G401.6 (cell line): ENCODE results near the gene EIF6.

ENCODE experiments used
- FAIRE-seq: peaks from 2 replicates; lab custom pipeline; 2012; peaks lifted over from hg19 to GRCh38; lab: Jason Lieb, UNC

The EIF6 gene

GRCh38 chr20:35312318-35312717 lies 27.7 kb upstream of the EIF6 start:
- no peak for FAIRE-seq

- no peak for FAIRE-seq
These were observed 27.2 kb upstream of the EIF6 start for GRCh38 chr20:35311822-35312221.

GRCh38 chr20:35311409-35311808 lies 26.8 kb upstream of the EIF6 start:
- FAIRE-seq = no peak

DNA sequence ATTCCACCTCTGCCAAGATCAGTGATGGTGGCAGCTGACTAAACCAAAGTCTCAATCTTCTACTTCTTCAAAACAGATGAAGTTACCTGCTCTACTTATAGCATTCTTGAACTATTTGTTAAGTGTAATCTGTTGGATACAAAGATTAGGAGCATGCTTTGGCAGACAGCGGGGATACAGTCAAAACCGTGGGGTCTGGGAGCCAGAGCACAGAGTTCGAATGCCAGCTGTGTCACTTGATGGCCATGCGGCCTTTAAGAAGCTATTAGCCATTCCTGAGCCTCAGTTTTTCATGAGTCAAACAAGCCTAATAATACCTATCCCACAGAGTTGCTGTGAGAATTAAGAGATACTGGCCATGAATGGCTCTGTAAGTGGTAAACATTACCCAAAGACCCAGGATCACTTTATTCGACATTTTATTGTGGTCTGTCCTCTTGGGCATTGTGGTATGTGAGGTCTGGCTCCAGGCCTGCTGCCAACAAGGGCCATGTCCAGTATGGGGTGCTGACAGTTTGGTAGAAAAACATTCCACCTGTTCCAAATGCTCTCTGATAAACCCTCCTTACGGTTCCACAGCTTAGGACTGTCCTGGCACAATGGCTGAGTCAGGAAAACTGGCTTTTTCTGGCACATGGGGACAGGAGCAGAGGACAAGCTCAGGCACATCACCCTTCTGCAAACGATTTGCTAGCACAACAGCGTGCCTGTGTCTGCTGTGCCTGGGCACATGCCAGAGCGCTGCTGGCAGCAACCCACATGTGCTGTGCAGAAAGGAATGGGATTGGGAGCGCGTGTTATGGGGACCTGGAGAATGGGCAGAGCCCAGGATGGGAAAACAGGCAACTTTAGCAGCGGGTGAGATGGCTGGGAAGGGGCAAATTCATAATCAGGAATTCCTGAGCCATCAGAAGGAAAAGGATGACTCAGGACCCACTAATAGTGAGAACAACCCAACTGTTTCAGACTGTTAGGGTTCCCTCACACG lies 23.4 kb upstream of the EIF6 start:
- FAIRE-seq = no peak

DNA sequence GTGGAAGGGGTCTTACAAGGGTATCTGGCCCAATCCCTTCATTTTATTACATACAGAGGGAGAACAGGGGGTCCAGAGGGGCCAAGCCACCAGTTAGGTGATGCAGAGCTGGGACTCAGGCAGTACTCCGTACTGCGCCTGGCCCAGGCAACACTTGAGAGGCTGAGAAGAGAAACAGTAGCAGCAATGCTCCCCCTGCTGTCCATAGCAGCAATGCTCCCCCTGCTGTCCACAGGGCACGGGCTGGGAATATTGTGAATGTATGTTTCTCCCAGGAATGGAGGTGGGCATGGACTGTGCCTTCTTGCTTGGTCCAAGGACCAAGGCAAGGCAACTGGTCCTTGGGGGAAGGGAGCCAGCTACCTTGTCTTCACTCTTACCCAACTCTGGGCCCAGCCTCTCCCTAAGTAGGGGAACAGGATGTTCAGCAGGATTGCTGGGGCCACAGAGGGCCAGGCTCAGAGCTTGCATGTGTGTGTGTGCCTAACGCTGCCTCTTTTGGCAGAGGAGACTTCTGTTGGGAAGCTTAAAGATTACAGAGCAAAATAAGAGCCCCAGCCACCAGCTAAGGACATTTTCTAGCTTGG lies 22.5 kb upstream of the EIF6 start:
- FAIRE-seq = peak; percentile 31

GRCh38 chr20:35305682-35306556 lies 21.3 kb upstream of the EIF6 start:
- no peak for FAIRE-seq

DNA sequence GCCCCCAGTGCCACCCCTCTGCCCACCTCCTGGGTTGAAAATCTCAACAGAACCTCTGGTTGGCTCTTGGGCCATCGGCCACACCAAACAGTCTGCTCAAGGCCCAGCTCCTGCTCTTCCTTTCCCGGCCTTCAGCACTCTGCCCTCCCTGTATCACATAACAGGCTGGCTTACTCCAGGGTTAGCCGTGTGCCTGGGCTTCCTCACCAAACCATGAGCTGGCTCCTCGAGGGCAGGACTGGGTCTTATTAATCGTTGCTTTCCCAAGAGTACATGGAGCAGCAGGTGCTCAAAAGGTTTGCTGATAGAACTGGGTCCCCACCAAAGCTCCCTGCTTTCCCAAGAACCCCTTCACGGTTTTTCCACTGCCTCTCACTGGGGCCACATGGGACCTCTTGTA lies 20.4 kb upstream of the EIF6 start:
- no peak for FAIRE-seq

- no peak for FAIRE-seq
These were observed 19.3 kb upstream of the EIF6 start for GRCh38 chr20:35303735-35304491.

DNA sequence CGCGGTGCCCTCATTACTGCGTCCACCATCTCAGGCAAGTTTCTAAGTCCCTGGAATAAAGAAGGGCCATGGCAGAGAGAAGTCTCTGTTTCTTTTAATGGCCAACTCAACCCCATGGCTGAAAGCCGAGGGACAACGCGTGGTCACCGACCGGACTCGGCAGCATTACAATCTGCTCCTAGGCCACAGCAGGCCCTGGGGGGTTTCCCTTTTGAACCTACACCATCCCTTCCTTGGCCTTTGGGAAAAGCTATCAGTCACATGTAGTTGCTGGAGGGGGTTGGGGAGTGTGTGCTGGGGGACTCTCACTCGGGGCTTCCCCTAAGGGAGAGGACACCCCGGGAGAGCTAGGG lies 18.8 kb upstream of the EIF6 start:
- no peak for FAIRE-seq

DNA sequence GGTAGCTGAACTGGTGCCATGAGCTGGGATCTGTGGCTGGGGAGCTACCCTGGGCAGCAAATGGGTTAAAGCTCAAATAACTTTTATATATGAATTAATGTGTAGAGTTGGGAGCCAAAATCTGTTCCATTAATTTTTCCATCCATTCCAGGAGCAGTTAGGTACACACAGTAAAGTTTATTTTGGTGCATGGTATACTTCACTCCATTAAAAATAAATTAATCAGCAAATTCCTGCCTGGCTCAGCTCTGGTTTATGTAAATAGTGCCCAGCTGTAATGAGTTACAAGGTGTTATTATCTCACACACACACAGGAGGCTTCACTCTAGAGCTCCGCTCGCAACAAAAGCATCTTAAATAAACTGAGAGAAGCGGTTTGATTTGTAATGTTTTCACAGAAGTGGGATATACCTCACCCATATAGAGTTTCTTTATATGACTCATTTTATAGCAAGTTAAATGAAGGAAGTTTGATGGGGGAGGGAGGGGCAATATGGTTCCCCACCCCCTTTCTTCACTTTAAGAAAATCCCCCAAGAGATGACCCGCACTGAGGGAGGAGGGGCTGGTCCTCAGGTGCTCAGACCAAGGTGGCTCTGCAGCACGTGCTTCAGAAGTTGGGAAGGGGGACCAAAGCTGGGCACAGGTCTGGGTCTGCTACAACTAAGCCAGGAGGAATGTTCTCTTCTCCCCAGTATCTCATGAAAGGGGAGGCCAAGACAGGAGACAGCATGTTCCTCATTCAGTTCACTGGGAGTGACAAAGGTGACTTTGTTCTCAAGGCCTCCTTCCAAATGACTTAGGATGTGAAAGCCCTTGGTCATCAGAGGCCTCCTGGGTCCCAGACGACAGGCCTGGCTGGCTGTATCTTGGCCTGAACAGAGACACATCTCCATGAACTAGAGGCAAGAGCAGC lies 18.1 kb upstream of the EIF6 start:
- no peak for FAIRE-seq

GRCh38 chr20:35301426-35301825 lies 16.9 kb upstream of the EIF6 start:
- FAIRE-seq = no peak

DNA sequence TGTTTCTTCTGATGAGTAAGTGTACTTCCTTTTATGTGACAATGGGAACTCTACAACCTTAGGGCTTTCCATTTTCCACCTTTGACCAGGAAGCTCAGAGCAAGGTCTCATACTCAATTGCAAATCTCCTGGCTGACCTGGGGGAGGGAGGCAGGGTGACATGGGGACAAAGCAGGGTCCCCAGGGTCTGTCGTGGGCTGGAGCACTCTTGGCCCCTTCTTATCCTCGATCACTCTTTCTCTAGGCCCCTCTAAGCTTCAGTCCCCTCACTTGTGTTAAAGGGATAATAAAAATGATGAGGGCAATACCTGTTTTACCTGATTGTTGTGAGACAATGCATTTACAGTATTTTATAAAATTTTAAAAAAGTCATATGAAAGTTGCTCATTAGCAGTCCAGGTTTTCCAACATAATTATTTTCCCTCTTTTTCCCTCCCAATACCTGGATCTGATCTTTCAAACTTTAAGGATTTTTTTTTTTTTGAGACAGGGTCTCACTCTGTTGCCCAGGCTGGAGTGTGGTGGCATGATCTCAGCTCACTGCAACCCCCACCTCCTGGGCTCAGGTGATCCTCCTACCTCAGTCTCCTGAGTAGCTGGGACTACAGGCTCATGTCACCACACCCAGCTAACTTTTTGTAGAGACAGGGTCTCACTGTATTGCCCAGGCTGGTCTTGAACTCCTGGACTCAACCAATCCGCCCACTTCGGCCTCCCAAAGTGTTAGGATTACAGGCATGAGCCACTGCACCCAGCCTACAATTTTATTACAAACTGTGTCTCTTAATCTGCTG lies 16.1 kb upstream of the EIF6 start:
- FAIRE-seq = no peak

DNA sequence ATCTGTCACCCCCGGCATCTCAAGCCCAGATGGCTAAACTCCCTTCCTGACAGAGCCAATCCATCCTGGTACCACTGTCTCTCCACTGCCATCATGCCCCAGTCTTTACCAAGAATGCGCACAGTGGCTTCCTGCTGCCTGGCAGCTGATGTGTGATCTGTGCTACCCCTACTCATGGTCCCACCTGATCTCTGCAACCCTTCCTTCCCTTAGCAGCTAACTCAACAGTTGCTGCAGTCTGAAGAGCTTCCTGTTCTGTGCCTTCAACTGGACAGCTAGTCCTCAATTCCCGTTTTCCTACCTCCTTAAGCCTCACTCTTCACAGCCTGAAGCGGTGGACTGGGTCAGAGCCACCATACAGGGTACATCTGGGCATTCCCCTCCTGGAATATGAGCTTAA lies 15.2 kb upstream of the EIF6 start:
- no peak for FAIRE-seq

GRCh38 chr20:35298264-35298663 lies 13.7 kb upstream of the EIF6 start:
- no peak for FAIRE-seq

GRCh38 chr20:35297740-35298139 lies 13.2 kb upstream of the EIF6 start:
- no peak for FAIRE-seq

GRCh38 chr20:35297155-35297554 lies 12.6 kb upstream of the EIF6 start:
- FAIRE-seq = no peak

GRCh38 chr20:35296101-35296554 lies 11.6 kb upstream of the EIF6 start:
- no peak for FAIRE-seq

- FAIRE-seq = no peak
These were observed 11.1 kb upstream of the EIF6 start for GRCh38 chr20:35295674-35296073.

GRCh38 chr20:35295058-35295457 lies 10.5 kb upstream of the EIF6 start:
- FAIRE-seq = no peak

DNA sequence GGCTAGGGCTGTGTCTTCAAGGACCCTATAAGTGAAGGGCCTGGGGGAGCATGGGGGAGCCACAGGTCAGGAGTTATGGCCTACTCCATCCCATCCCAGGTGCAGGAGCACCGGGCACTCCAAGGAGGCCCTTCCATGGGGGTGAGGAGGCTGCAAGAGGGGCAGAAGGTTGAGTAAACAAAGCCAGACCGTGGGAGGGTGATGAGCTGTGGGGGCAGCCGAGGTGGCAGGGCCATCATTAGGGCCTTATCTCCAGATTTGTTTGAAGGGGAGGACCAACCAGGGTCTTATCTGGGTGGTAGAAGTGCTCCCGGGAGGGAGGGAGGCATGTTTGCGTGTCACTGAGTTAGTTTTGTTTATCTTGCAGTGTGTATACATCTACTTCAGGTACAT lies 9.7 kb upstream of the EIF6 start:
- FAIRE-seq = no peak
